NB4 (cell line): ENCODE data around the gene LAD1.

Experiments used
- CTCF ChIP-seq: IDR thresholded peaks from one replicate; pipeline ENCODE4 v1.5.1; 2012; ENCODE audit warnings: low read depth, low read length
- MYC ChIP-seq: IDR thresholded peaks from 2 replicates; pipeline ENCODE4 v1.6.1; 2011; ENCODE audit warnings: low read depth, low read length

- no peak for TF ChIP-seq CTCF
- TF ChIP-seq MYC: no peak
Observed at GRCh38 chr1:201331166-201331565, 68.0 kb downstream of the LAD1 start.
